HepG2 (cell line): ENCODE results near the gene SCNM1. TPM values are rescaled to one million over a fixed set of nuclear protein-coding genes. Genes with fewer than 3 reads are reported as not detected.

Source experiments
- KDM3A ChIP-seq: IDR thresholded peaks from 2 replicates; pipeline ENCODE4 v1.6.1; 2018; ENCODE audit warnings: low read depth, missing compliant biosample characterization
- PPARG ChIP-seq: conservative IDR thresholded peaks from 2 replicates; pipeline ENCODE4 v1.6.1; 2016; ENCODE audit warnings: missing biosample characterization, missing genetic modification reagents
- SP140L ChIP-seq: sonication (generic); formaldehyde crosslinking; IDR thresholded peaks from 2 replicates; pipeline ENCODE4 v1.4.0; 2020; ENCODE audit warnings: missing genetic modification reagents, borderline replicate concordance
- ZNF317 ChIP-seq: sonication (generic); formaldehyde crosslinking; IDR thresholded peaks from 2 replicates; pipeline ENCODE4 v1.5.0; 2020; ENCODE audit warnings: mild to moderate bottlenecking, missing genetic modification reagents
- ZNF333 ChIP-seq: sonication (generic); formaldehyde crosslinking; IDR thresholded peaks from 2 replicates; pipeline ENCODE4 v1.4.0; 2020; ENCODE audit warnings: mild to moderate bottlenecking, missing genetic modification reagents, borderline replicate concordance
- ZNF605 ChIP-seq: sonication (generic); formaldehyde crosslinking; IDR thresholded peaks from 2 replicates; pipeline ENCODE4 v1.8.0; 2022; ENCODE audit warnings: mild to moderate bottlenecking, missing genetic modification reagents
- ZNF678 ChIP-seq: sonication (generic); formaldehyde crosslinking; IDR thresholded peaks from 2 replicates; pipeline ENCODE4 v1.4.0; 2020; ENCODE audit warnings: mild to moderate bottlenecking, missing genetic modification reagents
- polyA plus RNA-seq, 8 experiments: library from polyadenylated mRNA; depleted of rRNA in 3 of 8; stranded (reverse) in 7 of 8; unstranded in 1 of 8; fragments of >200 nt; fragmentation: Illumina TruSeq in 4 of 8; extraction: Trizol in 4 of 8; gene quantifications; 2 replicates each; pipeline versions ENCODE4 v1.2.1 to v1.2.3, GENCODE V29; 2011 to 2016; ENCODE audit warnings: low read depth in 4 of 8, missing spikeins in 1 of 8, mixed read lengths in 1 of 8; ENCODE audit not compliant: insufficient read depth in 1 of 8
- total RNA-seq, 5 experiments: library from RNA; depleted of rRNA; stranded (reverse); fragments of >200 nt; fragmentation: Illumina TruSeq; extraction: Trizol; gene quantifications; 2 replicates each; pipeline ENCODE4 v1.2.3, GENCODE V29; 2016; ENCODE audit warnings: low read depth in 1 of 5
- TF ChIP-seq, protein P1 (sequence below): sonication (generic); formaldehyde crosslinking; IDR thresholded peaks from 2 replicates; pipeline ENCODE4 v1.4.0; 2020; ENCODE audit warnings: missing genetic modification reagents
- TF ChIP-seq, protein P2 (sequence below): sonication (generic); formaldehyde crosslinking; IDR thresholded peaks from 2 replicates; pipeline ENCODE4 v1.8.1; 2023; ENCODE audit warnings: missing genetic modification reagents, inconsistent platforms, borderline replicate concordance
- TF ChIP-seq, protein P3 (sequence below): conservative IDR thresholded peaks from 2 replicates; pipeline ENCODE4 v1.6.1; 2018; ENCODE audit warnings: missing genetic modification reagents
- TF ChIP-seq, protein P4 (sequence below): sonication (generic); formaldehyde crosslinking; IDR thresholded peaks from 2 replicates; pipeline ENCODE4 v1.4.0; 2020; ENCODE audit warnings: mild to moderate bottlenecking, missing genetic modification reagents
- TF ChIP-seq, protein P5 (sequence below): IDR thresholded peaks from 2 replicates; pipeline ENCODE4 v1.6.1; 2012; ENCODE audit warnings: low read depth, low read length, improper control_type of control experiment
- TF ChIP-seq, protein P6 (sequence below): sonication (generic); formaldehyde crosslinking; IDR thresholded peaks from 2 replicates; pipeline ENCODE4 v1.9.0; 2021; ENCODE audit warnings: mild to moderate bottlenecking, missing genetic modification reagents

SCNM1 gene
- total and polyA plus RNA-seq, 2 of the 13 experiments (the other 11 are each of a cell fraction or from before 2014, with no cell fraction given): 16.3 to 31.5 TPM

DNA sequence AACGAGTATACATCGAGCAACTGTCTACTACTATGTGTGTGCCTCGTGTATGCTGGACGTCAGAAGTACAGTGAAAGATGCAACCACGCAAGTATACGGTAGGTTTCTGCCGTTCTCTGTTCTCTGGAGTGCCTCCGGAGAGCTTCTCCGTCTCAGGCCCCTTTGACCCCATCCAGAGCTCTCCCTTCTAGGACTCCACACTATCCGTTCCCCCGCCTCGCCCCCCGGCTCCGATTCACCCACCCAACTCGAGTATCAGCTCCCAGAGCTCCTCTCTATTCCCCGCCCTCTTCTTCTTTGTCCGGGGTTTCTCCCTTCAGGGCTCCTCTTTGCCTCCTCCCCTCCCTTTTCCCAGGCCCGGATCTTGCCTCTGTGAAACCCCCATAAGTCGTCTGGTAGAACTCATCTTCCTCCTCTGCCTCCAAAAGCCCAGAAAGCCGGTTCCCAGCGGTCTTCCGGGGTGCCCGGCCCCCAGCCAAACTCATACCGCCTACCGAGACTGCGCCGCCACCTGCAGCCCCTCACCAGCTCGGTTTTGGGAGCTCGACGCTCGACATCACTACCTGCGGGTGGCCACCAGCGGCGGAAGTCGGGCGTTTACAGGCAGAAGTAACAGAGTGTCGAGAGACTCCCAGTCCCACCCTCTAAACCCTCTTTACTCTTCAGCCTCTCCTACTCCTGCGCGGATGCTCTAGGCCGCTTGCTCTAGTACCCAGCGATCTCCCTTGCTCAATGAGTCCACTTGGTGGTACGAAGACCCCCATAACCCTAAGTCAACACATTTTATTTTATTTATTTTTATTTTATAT lies 23.9 kb downstream of the SCNM1 start, which contains the start of gene VPS72 (continued):
- TF ChIP-seq SP140L (CRISPR knock-in tag): no peak
- TF ChIP-seq, protein P1, sequence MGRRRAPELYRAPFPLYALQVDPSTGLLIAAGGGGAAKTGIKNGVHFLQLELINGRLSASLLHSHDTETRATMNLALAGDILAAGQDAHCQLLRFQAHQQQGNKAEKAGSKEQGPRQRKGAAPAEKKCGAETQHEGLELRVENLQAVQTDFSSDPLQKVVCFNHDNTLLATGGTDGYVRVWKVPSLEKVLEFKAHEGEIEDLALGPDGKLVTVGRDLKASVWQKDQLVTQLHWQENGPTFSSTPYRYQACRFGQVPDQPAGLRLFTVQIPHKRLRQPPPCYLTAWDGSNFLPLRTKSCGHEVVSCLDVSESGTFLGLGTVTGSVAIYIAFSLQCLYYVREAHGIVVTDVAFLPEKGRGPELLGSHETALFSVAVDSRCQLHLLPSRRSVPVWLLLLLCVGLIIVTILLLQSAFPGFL (CRISPR knock-in tag): no peak
- peak; percentile 95 for TF ChIP-seq ZNF605 (CRISPR knock-in tag)
- peak; percentile 71; the same call in 1 of the 2 replicates for TF ChIP-seq PPARG (CRISPR knock-in tag)
- TF ChIP-seq ZNF678 (CRISPR knock-in tag): 0 out of 2 replicates have a peak, but pooled peaks have one; percentile 24
- TF ChIP-seq, protein P2, sequence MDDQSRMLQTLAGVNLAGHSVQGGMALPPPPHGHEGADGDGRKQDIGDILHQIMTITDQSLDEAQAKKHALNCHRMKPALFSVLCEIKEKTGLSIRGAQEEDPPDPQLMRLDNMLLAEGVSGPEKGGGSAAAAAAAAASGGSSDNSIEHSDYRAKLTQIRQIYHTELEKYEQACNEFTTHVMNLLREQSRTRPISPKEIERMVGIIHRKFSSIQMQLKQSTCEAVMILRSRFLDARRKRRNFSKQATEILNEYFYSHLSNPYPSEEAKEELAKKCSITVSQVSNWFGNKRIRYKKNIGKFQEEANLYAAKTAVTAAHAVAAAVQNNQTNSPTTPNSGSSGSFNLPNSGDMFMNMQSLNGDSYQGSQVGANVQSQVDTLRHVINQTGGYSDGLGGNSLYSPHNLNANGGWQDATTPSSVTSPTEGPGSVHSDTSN: no peak
- 0 out of 2 replicates have a peak, but pooled peaks have one; percentile 15 for TF ChIP-seq ZNF317
- no peak for TF ChIP-seq ZNF333
- TF ChIP-seq, protein P3, sequence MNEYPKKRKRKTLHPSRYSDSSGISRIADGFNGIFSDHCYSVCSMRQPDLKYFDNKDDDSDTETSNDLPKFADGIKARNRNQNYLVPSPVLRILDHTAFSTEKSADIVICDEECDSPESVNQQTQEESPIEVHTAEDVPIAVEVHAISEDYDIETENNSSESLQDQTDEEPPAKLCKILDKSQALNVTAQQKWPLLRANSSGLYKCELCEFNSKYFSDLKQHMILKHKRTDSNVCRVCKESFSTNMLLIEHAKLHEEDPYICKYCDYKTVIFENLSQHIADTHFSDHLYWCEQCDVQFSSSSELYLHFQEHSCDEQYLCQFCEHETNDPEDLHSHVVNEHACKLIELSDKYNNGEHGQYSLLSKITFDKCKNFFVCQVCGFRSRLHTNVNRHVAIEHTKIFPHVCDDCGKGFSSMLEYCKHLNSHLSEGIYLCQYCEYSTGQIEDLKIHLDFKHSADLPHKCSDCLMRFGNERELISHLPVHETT (CRISPR knock-in tag): peak; percentile 94
- TF ChIP-seq, protein P4, sequence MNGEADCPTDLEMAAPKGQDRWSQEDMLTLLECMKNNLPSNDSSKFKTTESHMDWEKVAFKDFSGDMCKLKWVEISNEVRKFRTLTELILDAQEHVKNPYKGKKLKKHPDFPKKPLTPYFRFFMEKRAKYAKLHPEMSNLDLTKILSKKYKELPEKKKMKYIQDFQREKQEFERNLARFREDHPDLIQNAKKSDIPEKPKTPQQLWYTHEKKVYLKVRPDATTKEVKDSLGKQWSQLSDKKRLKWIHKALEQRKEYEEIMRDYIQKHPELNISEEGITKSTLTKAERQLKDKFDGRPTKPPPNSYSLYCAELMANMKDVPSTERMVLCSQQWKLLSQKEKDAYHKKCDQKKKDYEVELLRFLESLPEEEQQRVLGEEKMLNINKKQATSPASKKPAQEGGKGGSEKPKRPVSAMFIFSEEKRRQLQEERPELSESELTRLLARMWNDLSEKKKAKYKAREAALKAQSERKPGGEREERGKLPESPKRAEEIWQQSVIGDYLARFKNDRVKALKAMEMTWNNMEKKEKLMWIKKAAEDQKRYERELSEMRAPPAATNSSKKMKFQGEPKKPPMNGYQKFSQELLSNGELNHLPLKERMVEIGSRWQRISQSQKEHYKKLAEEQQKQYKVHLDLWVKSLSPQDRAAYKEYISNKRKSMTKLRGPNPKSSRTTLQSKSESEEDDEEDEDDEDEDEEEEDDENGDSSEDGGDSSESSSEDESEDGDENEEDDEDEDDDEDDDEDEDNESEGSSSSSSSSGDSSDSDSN: peak; percentile 71
- TF ChIP-seq, protein P5, sequence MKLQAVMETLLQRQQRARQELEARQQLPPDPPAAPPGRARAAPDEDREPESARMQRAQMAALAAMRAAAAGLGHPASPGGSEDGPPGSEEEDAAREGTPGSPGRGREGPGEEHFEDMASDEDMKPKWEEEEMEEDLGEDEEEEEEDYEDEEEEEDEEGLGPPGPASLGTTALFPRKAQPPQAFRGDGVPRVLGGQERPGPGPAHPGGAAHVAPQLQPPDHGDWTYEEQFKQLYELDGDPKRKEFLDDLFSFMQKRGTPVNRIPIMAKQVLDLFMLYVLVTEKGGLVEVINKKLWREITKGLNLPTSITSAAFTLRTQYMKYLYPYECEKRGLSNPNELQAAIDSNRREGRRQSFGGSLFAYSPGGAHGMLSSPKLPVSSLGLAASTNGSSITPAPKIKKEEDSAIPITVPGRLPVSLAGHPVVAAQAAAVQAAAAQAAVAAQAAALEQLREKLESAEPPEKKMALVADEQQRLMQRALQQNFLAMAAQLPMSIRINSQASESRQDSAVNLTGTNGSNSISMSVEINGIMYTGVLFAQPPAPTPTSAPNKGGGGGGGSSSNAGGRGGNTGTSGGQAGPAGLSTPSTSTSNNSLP: no peak
- TF ChIP-seq, protein P6, sequence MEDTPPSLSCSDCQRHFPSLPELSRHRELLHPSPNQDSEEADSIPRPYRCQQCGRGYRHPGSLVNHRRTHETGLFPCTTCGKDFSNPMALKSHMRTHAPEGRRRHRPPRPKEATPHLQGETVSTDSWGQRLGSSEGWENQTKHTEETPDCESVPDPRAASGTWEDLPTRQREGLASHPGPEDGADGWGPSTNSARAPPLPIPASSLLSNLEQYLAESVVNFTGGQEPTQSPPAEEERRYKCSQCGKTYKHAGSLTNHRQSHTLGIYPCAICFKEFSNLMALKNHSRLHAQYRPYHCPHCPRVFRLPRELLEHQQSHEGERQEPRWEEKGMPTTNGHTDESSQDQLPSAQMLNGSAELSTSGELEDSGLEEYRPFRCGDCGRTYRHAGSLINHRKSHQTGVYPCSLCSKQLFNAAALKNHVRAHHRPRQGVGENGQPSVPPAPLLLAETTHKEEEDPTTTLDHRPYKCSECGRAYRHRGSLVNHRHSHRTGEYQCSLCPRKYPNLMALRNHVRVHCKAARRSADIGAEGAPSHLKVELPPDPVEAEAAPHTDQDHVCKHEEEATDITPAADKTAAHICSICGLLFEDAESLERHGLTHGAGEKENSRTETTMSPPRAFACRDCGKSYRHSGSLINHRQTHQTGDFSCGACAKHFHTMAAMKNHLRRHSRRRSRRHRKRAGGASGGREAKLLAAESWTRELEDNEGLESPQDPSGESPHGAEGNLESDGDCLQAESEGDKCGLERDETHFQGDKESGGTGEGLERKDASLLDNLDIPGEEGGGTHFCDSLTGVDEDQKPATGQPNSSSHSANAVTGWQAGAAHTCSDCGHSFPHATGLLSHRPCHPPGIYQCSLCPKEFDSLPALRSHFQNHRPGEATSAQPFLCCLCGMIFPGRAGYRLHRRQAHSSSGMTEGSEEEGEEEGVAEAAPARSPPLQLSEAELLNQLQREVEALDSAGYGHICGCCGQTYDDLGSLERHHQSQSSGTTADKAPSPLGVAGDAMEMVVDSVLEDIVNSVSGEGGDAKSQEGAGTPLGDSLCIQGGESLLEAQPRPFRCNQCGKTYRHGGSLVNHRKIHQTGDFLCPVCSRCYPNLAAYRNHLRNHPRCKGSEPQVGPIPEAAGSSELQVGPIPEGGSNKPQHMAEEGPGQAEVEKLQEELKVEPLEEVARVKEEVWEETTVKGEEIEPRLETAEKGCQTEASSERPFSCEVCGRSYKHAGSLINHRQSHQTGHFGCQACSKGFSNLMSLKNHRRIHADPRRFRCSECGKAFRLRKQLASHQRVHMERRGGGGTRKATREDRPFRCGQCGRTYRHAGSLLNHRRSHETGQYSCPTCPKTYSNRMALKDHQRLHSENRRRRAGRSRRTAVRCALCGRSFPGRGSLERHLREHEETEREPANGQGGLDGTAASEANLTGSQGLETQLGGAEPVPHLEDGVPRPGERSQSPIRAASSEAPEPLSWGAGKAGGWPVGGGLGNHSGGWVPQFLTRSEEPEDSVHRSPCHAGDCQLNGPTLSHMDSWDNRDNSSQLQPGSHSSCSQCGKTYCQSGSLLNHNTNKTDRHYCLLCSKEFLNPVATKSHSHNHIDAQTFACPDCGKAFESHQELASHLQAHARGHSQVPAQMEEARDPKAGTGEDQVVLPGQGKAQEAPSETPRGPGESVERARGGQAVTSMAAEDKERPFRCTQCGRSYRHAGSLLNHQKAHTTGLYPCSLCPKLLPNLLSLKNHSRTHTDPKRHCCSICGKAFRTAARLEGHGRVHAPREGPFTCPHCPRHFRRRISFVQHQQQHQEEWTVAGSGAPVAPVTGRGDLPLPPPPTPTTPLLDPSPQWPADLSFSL (CRISPR knock-in tag): peak; percentile 43; the same call in 1 of the 2 replicates
- peak; percentile 60; the same call in 1 of the 2 replicates for TF ChIP-seq KDM3A
